HG03060 (cell line): ENCODE measurements around the gene KIR3DL3.
"Not testable (repeated sequence)": the region's sequence is repeated elsewhere in the genome, so short reads cannot be mapped to it uniquely, and the experiment has no call there.

Experiments
- ATAC-seq: cut with Tn5 transposase; IDR thresholded peaks from one replicate; pipeline ENCODE4 v1.9.1; 2021; ENCODE audit warnings: low read depth, moderate number of reproducible peaks; ENCODE audit not compliant: unreplicated experiment

The KIR3DL3 gene

DNA sequence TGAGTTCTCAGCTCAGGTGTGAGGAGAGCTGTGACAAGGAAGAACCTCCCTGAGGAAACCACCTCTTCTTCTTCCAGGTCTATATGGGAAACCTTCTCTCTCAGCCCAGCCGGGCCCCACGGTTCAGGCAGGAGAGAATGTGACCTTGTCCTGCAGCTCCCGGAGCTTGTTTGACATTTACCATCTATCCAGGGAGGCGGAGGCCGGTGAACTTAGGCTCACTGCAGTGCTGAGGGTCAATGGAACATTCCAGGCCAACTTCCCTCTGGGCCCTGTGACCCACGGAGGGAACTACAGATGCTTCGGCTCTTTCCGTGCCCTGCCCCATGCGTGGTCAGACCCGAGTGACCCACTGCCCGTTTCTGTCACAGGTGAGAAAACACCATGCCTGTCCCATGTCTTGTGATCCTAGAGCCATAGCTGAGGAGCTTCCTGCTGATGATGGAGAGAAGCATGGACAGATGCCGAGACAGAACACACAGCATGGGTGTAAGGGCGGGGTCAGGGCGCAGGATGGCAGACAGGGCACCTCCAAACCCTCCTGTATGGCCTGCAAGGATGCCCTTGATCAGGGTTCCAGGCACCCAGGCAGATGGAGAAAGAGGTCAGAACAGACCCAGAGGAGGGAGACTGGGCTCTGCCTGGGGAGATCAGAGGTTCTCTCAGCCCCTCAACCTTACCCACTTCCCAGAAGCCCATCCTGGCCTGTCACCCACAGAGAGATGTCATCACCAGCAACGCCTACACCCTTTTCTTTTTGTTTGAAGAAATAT is 5.4 kb downstream of the KIR3DL3 start:
- ATAC-seq, result no peak

DNA sequence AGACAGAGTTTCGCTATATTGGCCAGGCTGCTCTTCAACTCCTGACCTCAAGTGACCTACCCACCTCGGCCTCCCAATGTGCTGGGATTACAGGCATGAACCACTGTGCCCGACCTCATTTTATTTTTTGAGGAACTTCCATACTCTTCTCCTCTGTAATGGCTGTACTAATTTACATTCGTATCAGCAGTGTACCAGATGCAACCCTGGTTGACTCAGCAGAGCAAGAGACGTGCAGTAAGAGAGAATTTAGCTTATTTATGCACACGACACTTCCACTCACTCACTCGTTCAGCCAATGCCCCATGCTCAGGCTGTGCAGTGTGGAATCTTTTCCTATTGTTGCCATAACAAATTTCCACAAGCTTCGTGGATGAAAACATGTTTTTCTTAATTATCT is 6.9 kb downstream of the KIR3DL3 start:
- no peak for ATAC-seq

DNA sequence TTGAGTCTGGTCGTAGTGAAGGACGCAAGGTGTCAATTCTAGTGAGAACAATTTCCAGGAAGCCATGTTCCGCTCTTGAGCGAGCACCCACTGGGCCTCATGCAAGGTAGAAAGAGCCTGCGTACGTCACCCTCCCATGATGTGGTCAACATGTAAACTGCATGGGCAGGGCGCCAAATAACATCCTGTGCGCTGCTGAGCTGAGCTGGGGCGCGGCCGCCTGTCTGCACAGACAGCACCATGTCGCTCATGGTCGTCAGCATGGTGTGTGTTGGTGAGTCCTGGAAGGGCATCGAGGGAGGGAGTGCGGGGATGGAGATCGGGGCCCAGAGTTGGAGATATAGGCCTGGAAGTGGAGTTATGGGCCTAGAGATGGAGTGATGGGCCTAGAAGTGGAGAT is 14.1 kb downstream of the KIR3DL3 start, which contains the start of gene KIR2DL3:
Gene KIR2DL3 (plus strand): TSS at position 208 of the 400 bp plus-strand sequence. CDS start 33 bp downstream, at position 241.
- not testable (repeated sequence) for ATAC-seq

DNA sequence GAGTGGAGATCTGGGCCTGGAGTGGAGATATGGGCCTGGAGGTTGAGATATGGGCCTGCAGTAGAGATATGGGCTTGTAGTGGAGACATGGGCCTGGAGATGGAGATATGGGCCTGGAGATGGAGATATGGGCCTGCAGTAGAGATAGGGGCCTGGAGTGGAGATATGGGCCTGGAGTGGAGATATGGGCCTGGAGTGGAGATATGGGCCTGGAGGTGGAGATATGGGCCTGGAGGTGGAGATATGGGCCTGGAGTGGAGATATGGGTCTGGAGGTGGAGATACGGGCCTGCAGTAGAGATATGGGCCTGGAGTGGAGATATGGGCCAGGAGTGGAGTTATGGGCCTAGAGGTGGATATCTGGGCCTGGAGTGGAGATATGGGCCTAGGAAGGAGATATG is 14.5 kb downstream of the KIR3DL3 start:
- ATAC-seq, result no peak

DNA sequence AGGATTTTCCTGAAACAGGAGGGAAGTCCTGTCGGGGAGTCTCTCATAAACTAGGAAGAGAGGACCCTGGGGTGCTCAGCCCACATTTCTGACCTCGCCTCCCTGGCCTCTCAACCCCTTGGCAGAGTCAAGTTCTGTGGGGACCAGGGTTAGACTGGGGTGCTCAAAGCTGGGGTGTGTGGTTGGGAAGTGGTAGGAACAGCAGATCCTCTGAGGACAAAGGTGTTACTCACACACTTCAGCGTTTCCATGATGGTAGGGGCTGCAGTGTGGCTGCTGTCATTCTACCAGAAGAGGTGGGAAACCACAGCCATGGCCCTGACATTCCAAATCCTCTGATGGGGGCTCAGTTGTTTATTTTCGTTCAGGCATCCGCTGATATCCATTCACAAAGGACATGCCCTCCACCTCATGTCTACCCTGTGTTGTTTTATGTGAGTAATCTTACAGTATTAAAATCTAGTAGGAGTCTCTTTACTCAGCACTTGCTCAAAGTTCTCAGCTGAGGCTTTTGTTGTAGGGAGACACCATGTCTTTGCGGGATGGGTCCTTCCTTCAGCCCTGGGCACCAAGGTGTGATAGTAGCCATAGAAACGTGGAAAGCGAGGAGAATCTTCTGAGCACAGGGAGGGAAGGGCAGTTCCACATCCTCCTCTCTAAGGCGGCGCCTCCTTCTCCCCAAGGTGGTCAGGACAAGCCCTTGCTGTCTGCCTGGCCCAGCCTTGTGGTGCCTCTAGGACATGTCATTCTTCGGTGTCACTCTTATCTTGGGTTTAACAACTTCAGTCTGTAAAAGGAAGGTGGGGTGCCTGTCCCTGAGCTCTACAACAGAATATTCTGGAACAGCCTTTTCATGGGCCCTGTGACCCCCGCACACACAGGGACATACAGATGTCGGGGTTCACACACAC is 15.6 kb downstream of the KIR3DL3 start:
- ATAC-seq, result no peak

DNA sequence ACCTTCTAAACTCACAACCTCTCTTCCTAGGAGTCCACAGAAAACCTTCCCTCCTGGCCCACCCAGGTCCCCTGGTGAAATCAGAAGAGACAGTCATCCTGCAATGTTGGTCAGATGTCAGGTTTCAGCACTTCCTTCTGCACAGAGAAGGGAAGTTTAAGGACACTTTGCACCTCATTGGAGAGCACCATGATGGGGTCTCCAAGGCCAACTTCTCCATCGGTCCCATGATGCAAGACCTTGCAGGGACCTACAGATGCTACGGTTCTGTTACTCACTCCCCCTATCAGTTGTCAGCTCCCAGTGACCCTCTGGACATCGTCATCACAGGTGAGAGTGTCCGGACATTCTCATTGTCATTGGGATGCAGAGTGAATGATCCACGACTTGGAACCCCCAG is 17.7 kb downstream of the KIR3DL3 start:
- ATAC-seq, result not testable (repeated sequence)

DNA sequence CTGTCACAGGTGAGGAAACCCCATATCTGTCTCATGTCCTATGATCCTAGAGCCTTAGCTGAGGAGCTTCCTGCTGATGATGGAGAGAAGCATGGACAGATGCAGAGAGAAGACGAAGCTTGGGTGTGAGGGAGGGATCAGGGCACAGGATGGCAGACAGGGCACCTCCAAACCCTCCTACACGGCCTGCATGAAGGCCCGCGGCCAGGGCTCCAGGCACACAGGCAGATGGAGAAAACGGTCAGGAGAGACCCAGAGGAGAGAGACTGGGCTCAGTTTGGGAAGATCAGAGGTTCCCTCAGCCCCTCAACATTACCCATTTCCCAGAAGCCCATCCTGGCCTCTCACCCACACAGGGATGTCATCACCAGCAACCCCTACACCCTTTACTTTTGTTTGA is 19.8 kb downstream of the KIR3DL3 start:
- not testable (repeated sequence) for ATAC-seq

DNA sequence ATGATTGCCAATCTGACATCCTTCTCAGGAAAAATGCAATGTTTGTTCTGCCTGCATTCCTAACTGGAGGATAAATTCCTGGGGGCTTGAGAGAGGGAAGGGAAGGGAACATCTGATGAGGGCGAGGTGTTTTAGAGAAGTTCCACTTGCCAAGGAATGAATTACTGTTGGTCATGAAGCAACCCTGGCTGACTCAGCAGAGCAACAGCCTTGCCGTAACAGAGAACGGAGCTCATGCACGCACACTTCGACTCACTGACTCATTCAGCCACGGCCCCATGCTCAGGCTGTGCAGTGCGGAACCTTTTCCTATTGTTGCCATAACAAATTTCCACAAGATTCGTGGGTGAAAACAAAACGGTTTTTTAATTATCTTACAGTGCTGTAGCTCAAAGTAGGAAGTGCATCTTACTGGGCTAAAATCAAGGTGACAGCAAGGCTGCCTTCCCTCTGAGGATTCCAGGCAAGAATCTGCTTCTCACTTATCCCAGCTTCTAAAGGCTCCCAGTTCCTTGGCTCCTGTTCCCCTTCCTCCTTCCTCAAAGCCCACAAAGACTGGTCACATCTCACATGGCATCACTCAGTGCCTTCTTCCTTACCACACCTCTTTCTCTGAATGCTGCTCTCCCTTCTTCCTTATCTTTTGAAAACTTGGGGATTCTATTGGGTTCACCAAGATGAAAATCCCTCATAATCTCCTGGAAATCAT is 23.5 kb downstream of the KIR3DL3 start:
- not testable (repeated sequence) for ATAC-seq

DNA sequence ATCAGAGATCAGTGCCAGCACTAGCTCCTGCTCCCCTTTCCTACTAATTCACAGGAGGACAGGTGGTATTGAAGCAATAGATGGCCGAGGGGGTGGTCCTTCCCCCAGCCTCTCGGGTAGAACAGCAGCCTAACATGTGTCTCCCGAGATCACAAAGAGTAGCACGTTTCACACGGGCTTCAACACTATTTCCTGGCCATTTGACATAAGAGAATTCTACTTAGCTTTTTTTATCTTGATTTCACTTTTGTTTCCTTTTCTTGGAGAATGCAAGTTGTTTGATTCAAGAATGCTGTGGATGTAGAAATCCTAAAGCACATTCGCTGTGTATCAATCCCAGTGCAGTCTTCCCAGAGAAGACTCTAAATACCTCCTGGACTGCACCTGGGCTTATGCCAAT is 26.0 kb downstream of the KIR3DL3 start:
- not testable (repeated sequence) for ATAC-seq

DNA sequence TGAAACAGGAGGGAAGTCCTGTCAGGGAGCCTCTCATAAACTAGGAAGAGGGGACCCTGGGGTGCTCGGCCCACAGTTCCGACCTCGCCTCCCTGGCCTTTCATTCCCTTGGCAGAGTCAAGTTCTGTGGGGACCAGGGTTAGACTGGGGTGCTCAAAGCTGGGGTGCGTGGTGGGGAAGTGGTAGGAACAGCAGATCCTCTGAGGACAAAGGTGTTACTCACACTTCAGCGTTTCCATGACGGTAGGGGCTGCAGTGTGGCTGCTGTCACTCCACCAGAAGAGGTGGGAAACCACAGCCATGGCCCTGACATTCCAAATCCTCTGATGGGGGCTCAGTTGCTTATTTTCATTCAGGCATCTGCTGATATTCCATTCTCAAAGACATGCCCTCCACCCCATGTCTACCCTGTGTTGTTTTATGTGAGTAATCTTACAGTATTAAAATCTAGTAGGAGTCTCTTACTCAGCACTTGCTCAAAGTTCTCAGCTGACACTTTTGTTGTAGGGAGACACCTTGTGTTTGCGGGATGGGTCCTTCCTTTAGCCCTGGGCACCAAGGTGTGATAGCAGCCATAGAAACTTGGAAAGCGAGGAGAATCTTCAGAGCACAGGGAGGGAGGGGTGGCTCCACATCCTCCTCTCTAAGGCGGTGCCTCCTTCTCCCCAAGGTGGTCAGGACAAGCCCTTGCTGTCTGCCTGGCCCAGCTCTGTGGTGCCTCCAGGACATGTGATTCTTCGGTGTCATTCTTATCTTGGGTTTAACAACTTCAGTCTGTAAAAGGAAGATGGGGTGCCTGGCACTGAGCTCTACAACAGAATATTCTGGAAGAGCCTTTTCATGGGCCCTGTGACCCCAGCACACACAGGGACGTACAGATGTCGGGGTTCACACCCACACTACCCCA is 32.2 kb downstream of the KIR3DL3 start:
- not testable (repeated sequence) for ATAC-seq

DNA sequence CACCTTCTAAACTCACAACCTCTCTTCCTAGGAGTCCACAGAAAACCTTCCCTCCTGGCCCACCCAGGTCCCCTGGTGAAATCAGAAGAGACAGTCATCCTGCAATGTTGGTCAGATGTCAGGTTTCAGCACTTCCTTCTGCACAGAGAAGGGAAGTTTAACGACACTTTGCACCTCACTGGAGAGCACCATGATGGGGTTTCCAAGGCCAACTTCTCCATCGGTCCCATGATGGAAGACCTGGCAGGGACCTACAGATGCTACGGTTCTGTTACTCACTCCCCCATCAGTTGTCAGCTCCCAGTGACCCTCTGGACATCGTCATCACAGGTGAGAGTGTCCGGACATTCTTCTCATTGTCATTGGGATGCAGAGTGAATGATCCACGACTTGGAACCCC is 34.3 kb downstream of the KIR3DL3 start:
- not testable (repeated sequence) for ATAC-seq

DNA sequence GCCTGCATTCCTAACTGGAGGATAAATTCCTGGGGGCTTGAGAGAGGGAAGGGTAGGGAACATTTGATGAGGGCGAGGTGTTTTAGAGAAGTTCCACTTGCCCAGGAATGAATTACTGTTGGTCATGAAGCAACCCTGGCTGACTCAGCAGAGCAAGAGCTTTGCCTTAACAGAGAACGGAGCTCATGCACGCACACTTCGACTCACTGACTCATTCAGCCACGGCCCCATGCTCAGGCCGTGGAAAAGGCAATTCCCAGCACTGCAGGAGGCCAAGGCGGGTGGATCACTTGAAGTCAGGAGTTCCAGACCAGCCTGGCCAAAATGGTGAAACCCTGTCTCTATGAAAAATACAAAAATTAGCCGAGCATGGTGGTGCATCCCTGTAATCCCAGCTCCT is 40.0 kb downstream of the KIR3DL3 start:
- not testable (repeated sequence) for ATAC-seq

DNA sequence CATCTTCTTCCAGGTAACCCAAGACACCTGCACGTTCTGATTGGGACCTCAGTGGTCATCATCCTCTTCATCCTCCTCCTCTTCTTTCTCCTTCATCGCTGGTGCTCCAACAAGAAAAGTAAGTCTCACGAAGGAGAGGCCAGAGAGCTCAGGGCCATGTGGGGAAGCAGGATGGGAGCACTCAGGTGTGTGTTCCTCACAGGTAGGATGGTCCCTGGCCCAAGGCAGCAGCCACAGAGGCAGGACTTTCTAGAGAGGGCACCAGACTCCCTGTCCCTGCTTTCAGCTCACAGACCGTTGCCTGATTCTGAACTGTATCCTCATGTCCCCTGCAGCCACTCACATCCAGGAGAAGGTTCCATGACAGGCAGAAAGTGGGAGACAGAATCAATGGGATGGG is 42.2 kb downstream of the KIR3DL3 start:
- not testable (repeated sequence) for ATAC-seq

DNA sequence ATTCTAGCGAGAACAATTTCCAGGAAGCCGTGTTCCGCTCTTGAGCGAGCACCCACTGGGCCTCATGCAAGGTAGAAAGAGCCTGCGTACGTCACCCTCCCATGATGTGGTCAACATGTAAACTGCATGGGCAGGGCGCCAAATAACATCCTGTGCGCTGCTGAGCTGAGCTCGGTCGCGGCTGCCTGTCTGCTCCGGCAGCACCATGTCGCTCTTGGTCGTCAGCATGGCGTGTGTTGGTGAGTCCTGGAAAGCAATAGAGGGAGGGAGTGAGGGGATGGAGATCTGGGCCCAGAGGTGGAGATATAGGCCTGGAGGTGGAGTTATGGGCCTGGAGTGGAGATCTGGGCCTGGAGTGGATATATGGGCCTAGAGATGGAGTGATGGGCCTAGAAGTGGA is 45.4 kb downstream of the KIR3DL3 start, which contains the start of gene KIR2DL1:
Gene KIR2DL1 (plus strand): TSS at position 148 of the 400 bp plus-strand sequence. CDS start 58 bp downstream, at position 206.
- not testable (repeated sequence) for ATAC-seq

DNA sequence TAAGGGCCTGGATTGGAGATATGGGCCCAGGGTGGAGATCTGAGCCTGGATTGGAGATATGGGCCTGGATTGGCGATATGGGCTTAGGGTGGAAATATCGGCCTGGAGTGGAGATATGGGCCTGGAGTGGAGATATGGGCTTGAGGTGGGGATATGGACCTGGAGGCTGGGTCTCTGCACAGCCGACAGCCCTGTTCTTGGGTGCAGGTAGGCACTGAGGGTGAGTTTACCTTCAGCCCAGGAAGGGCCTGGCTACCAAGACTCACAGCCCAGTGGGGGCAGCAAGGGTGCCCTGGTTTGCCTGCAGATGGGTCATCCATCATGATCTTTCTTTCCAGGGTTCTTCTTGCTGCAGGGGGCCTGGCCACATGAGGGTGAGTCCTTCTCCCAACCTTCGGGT is 46.3 kb downstream of the KIR3DL3 start:
- not testable (repeated sequence) for ATAC-seq

DNA sequence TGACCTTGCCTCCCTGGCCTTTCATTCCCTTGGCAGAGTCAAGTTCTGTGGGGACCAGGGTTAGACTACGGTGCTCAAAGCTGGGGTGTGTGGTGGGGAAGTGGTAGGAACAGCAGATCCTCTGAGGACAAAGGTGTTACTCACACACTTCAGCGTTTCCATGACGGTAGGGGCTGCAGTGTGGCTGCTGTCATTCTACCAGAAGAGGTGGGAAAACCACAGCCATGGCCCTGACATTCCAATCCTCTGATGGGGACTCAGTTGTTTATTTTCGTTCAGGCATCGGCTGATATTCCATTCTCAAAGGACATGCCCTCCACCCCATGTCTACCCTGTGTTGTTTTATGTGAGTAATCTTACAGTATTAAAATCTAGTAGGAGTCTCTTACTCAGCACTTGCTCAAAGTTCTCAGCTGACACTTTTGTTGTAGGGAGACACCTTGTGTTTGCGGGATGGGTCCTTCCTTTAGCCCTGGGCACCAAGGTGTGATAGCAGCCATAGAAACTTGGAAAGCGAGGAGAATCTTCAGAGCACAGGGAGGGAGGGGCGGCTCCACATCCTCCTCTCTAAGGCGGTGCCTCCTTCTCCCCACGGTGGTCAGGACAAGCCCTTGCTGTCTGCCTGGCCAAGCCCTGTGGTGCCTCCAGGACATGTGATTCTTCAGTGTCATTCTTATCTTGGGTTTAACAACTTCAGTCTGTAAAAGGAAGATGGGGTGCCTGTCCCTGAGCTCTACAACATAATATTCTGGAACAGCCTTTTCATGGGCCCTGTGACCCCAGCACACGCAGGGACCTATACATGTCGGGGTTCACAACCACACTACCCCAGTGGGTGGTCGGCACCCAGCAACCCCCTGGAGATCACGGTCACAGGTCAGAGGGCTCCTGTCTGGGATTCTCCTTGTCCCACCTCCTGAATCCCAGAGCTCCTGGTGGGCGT is 47.0 kb downstream of the KIR3DL3 start:
- ATAC-seq, result not testable (repeated sequence)

DNA sequence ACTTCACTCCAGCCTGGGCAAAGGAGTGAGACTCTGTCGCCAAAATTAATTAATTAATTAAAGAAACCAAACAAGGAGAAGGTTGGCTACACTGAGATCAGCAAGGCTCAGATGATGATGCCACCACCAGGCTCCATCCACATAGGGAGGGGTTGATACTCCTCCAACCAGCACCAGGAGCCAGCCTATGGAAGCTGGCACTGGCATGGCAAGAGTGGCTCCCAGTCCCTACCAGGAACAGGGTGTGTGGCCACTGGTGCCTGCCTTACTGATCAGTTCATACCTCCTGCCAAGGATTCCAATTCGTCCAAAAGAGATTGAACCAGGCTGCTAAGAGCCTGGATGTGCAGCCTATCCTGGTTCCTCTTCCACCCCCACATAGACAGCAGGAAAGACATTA is 48.4 kb downstream of the KIR3DL3 start:
- ATAC-seq, result not testable (repeated sequence)

DNA sequence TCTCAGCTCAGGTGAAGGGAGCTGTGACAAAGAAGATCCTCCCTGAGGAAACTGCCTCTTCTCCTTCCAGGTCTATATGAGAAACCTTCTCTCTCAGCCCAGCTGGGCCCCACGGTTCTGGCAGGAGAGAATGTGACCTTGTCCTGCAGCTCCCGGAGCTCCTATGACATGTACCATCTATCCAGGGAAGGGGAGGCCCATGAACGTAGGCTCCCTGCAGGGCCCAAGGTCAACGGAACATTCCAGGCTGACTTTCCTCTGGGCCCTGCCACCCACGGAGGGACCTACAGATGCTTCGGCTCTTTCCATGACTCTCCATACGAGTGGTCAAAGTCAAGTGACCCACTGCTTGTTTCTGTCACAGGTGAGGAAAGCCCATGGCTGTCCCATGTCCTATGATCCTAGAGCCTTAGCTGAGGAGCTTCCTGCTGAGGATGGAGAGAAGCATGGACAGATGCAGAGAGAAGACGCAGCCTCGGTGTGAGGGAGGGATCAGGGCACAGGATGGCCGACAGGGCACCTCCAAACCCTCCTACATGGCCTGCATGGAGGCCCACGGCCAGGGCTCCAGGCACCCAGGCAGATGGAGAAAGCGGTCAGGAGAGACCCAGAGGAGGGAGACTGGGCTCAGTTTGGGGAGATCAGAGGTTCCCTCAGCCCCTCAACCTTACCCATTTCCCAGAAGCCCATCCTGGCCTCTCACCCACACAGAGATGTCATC is 51.0 kb downstream of the KIR3DL3 start:
- ATAC-seq, result not testable (repeated sequence)
